ENCODE measurements around the gene ASPG.

Gene ASPG

DNA sequence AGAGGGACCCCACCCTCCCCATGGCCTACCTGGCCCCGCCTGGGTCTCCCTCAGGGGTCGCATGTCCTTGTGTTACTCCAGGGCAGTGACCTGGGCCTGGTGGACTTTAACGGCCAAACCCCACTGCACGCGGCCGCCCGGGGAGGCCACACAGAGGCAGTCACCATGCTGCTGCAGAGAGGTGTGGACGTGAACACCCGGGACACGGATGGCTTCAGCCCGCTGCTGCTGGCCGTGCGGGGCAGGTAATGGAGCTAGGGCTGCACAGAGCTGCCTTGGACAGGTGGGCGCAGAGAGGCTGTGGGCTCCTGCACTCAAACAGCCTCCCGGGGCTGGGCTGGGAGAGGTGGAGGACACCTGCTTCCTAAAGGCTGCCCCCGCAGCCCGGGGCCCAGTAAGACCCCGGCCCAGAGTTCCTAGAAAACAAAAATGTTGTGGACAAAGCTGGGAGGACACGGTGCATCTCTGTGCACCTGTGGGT is 21.6 kb downstream of the ASPG start:
- no peak for DNase-seq

DNA sequence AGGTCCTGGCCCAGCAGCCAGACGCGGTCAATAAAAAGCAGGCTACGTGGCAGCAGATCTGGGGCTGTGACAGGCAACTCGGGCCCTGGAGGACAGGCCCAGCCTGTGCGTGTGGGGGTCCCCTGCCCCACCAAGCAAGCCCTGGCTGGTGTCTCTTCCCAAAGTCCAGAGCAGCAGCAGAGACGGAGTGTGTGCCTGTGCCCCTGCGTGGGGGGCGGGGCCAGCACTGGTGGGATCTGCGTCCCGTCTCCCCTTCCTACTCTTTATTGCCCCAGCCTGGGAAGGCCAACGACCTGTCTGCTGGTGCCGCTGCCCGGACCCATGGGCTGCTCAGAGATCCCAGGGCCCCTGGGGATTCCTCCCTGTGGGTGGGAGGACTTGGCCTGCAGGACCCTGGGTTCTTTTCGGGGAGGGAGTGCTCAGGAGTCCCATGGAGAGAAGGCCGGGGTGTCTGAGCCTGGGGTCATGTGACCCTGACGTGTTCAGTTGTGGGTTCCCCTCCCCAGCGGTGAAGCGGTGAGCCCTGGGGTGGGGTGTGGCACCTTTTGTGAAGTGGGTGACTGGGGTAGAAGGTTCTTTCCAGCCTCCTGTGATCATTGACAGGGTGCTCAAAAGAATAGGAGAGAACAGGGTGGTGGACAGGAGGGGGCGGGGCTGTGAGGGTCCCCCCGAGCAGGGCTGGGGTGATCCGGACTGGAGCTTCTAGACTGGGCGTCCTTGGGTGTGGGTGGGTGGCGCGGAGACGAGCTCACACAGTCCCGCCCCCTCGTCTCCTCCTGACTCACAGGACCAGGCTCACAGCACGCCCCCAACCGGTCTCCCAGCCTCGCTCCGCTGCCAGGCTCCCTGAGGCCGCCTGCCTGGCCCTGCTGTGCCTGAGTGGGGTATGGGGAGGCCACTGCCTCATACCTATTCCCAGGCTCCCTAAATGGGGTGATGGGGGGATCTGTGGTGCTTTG is 22.4 kb downstream of the ASPG start:
- DNase-seq, result no peak

DNA sequence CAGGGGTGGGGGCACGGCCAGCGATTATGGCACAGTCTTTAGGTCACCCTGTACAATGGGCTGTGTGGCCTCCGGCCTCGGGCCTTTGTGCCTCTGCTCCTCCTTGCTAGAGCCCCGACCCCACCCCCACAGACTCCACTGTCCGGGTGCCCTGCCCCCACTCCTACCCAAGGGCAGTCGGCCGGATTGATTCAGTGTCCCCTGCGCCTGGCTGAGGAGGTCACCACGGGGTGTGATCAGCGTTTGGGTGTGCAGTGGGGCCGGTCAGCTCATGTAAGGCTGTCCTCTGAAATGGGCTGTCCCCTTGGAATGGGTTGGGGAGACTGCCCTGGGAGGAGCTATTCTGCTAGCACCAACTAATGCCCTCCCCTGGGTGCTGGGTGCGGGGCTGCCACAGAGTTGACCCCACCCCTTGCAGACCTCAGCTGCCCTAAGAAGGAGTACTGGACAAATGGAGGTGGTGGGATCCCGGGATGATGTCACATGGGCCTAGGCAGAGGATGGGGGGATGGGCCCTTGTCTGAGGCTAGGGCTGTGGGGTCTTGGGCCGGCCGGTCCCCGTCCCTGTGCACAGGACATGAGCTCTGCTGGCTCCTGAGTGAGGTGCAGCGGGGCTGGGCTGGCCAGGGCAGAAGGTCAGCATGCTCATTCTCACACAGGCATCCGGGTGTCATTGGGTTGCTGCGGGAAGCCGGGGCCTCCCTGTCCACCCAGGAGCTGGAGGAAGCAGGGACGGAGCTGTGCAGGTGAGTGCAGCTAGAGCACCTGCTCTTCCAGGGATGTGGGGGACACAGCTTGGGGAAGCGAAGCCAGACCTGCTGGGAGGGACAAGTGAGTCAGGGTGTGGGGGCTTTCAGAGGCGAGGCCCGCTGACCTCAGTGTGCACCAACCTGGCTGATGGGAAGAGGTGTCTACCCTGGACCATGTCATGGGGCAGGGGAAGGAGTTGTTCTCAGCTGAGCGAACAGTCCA is 23.4 kb downstream of the ASPG start:
- DNase-seq, result no peak

GRCh38 chr14:104109731-104110361 is 24.3 kb downstream of the ASPG start:
- no peak for DNase-seq

GRCh38 chr14:104110491-104111209 is 25.1 kb downstream of the ASPG start:
- DNase-seq, result no peak

DNA sequence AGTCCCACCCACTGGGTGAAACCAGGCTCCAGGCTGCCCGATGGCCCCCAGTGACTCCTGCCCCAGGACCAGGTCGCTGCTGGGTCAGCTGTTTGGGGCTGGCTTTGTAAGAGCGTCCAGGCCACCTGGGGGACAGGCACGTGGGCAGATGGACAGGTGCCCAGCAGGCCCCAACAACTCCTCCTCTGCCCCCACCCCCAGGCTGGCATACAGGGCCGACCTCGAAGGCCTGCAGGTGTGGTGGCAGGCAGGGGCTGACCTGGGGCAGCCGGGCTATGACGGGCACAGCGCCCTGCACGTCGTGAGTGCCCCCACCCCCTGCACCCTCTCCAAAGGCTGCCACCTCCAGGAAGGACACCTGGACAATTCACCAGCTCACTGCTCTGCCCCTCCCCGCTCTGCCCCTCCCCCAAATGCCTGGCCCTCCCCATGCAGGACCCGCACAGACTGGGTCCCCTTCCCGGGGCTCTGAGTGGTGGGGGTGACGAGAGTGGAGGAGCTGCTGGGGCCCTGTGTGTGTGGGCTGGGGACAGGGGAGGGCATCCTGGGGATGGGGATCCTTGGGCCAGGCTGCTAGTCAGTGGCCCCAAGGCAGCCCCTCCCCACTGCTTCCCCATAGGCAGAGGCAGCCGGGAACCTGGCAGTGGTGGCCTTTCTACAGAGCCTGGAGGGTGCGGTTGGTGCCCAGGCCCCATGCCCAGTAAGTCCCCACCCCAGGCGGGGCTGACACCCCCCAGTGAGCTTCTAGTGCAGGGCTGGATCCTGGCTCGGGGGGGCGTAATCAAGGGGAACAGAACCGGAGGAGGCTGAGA is 26.0 kb downstream of the ASPG start:
- no peak for DNase-seq

- no peak for DNase-seq
These were observed 26.6 kb downstream of the ASPG start for GRCh38 chr14:104112113-104112505.

- DNase-seq, result no peak
These were observed 27.4 kb downstream of the ASPG start for GRCh38 chr14:104112609-104113571.

DNA sequence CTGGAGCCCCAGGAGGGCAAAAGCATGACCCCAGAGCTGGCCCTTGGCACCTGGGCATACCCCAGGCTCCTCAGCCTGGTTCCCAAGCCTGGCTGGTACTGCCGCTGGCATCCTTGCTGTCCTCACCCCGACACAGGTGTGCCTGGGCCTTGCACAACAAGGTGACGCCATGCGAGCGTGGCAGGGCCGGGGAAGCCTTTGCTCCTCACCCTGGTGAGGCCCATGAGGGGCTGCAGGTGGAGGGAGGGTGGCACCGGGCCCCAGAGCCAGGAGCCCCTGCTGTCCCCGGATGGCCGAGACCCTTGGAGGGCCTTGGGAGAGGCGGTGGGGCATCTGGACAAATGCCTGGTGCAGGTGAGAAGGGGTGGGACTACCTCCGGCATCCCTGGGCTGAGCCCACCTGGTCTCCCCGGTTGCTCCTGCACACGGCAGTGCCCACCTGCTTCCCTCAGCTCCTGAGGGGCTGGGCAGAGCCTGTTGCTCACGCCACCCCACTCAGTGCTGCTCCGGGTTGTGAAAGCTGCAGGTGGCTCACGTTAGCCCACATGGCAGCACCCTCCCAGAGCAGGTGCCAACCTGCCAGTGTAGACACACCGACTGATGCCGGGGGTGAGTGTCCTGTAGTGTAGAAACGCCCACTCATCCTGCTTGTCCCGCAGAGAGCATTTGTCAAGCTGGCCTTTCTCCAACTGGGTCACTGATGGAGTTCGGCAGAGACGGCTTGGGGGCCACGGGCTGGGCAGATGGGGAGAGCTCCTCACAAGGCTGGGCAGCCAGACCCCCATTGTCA is 28.3 kb downstream of the ASPG start:
- no peak for DNase-seq

DNA sequence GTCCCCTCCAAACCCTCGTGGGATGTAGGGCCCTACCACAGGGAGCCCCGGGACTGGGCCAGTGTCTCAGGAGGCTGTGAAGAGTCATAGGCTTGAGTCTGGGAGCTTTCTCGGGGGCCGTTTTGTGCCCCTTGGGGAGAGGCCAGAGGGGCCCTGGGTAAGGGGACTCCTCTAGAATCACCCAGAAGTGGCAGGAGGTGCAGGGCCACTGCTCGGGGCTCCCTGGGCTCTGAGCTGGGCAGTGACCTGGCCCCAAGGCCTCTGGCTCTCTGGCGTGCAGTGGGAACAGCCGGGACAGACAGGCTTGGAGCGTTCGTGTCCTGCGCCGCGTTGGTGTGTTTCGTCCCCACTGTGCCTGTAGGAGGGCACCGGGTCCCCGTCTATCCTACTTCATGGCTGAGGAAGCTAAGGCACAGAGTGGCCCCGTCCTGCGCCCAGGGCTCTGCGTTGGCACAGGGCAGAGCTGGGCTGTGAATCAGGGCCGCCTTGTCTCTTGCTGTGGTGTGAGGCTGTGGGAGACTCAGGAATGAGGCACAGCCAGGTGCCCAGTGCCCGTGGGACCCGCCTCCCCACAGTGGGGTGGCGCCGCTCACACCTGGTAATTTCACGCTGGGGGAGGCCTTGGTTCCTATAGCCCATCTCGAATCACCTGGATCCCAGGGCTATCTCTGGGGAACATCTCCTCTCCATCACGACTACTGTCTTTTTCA is 29.1 kb downstream of the ASPG start:
- DNase-seq, result no peak

DNA sequence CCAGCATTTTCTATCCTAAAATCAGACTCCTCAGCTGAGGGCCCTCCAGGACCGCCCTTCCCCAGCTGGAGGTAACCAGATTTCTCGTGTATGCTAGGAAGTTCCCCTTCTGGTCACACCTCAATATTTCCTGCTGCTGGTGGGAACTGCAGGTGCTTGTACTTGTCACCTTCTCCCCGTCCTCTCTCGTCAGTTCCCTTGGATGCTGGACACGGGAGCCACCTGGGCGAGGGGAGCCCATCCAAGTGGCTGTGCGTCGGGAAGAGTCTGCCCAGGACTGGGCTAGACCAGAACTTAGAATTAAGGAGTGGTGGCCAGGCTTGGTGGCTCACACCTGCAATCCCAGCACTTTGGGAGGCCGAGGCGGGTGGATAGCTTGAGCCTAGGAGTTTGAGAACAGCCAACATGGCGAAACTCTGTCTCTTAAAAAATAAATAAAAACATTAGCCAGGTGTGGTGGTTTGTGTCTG is 29.7 kb downstream of the ASPG start:
- DNase-seq, result no peak

DNA sequence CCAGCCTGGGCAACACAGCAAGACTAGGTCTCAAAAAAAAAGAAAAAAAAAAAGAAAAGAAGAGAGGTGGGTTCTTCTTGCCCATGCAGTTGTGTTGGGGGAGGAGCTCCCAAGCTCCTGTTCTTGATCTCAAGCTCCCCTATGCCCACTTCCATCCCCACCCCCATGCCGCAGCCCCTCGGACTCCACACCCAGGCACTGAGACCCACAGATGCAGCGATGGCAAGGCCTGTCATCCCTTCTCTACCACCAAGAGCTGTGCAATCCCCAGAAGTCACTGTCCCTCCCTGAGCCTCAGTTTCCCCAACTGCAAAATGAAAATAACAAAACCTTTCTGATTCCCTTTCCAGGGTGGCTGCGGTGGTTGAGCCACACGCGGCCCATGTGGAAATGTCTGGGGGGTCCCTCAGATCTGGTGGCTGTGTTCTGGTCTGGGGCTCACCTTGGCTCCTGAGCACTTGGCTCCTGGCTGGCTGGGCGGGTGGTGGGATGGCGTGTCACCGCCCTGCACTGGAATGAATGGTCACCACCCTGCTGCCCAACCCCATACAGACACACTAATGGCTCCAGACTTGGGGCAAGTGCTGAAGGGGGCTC is 30.3 kb downstream of the ASPG start:
- DNase-seq, result no peak

- DNase-seq, result no peak
These were observed 30.8 kb downstream of the ASPG start for GRCh38 chr14:104116288-104116755.

- no peak for DNase-seq
These were observed 31.3 kb downstream of the ASPG start for GRCh38 chr14:104116756-104117340.

GRCh38 chr14:104117341-104118005 is 32.0 kb downstream of the ASPG start:
- no peak for DNase-seq

- DNase-seq, result no peak
These were observed 32.7 kb downstream of the ASPG start for GRCh38 chr14:104118006-104118844.

Measured in stimulated activated CD4-positive, alpha-beta T cell treated with anti-CD3 and anti-CD28 coated beads, Interleukin-4, amount 100 ng/mL, for 24 hours (primary cell).